HUES64 (cell line): Measurements from ENCODE around the gene VWA5B1.

Source experiments
- H3K27ac ChIP-seq: 2 replicates; pipeline ENCODE4 v1.7.0; 2013; ENCODE audit warnings: low read depth, low read length, inconsistent platforms
- H3K27me3 ChIP-seq: 2 replicates; pipeline ENCODE4 v1.6.1; 2013; ENCODE audit warnings: mild to moderate bottlenecking, low read length; ENCODE audit not compliant: insufficient read depth
- H3K36me3 ChIP-seq: 2 replicates; pipeline ENCODE4 v1.6.1; 2013; ENCODE audit warnings: mild to moderate bottlenecking, low read length; ENCODE audit not compliant: insufficient read depth
- H3K4me1 ChIP-seq: 2 replicates; pipeline ENCODE4 v1.6.1; 2013; ENCODE audit warnings: mild to moderate bottlenecking, low read length, moderate library complexity; ENCODE audit not compliant: insufficient read depth
- H3K4me3 ChIP-seq: 2 replicates; pipeline ENCODE4 v1.5.1; 2013; ENCODE audit warnings: mild to moderate bottlenecking, low read length, moderate library complexity
- H3K9ac ChIP-seq: 2 replicates; pipeline ENCODE4 v1.6.1; 2013; ENCODE audit warnings: mild to moderate bottlenecking, low read depth, low read length
- H3K9me3 ChIP-seq: 2 replicates; pipeline ENCODE4 v1.6.1; 2013; ENCODE audit warnings: low read depth, low read length; ENCODE audit not compliant: insufficient read depth
- WGBS: fragments of 150-250, 120-280 bp; methylation state at CpG from one replicate; pipeline ENCODE4 v1.1.7; 2013; ENCODE audit warnings: missing lambda C conversion rate; 5-methylcytosine and 5-hydroxymethylcytosine counted together

The VWA5B1 gene

DNA sequence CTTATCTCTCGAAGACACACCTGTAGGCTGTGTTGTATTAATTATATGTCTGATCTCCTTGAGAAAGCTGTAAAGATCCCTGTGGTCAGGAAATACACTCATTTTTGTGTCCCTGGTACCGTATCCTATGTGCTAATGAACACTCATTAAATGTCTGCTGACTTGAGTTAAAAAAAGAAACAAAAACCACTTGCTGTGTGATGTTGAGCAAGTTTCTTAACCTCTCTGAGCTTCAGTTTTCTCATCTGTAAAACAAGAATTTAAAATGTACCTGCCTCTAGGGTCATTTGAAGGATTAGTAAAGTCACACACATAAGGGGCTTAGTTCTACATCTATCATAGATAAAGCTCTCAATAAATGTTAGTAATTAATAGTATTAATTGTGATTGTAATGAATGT is 91.3 kb downstream of the VWA5B1 start:
- no peak overlapping the region for H3K4me3 ChIP-seq
- WGBS: 98% methylated on average over 2 of the region's 2 CpGs

DNA sequence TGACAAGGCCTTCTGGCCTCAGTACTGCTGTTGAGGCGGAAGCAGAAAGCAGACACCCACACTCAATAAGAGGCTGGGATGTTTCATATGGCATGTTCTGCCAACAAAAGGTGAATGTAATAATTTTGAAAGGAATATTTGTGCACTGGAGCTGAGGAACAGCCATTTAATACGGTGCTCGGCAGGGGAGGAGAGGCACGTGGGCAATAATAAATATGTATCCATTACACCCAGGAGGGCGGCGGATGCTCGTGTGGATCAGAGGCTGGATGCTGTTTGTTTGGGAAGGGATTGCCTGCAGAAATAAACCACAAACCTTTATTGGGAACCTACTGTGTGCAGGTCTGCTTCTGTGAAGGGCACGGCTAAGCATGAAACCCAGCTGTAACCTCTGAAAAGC is 92.0 kb downstream of the VWA5B1 start:
- no peaks in the 10 kb centered on the region for H3K36me3 ChIP-seq
- H3K27me3 ChIP-seq: peaks cover 16% of the 10 kb centered on the region; the same call in 1 of the 2 replicates
- WGBS: 89% methylated on average over 8 of the region's 8 CpGs
- peaks cover 11% of the 10 kb centered on the region; the same call in 1 of the 2 replicates for H3K4me1 ChIP-seq
- no peaks in the 10 kb centered on the region for H3K9me3 ChIP-seq
- no peak overlapping the region for H3K27ac ChIP-seq
- no peak overlapping the region for H3K4me3 ChIP-seq
- H3K9ac ChIP-seq: no peak overlapping the region

More for the DNA sequence above, 91.3 kb downstream of the VWA5B1 start:
- H3K36me3 ChIP-seq: no peaks in the 10 kb centered on the region
- peaks cover 11% of the 10 kb centered on the region; the same call in 1 of the 2 replicates for H3K4me1 ChIP-seq
- H3K9me3 ChIP-seq: no peaks in the 10 kb centered on the region
- H3K27ac ChIP-seq: no peak overlapping the region
- H3K9ac ChIP-seq: no peak overlapping the region
- H3K27me3 ChIP-seq: peaks cover 11% of the 10 kb centered on the region; the same call in 1 of the 2 replicates

DNA sequence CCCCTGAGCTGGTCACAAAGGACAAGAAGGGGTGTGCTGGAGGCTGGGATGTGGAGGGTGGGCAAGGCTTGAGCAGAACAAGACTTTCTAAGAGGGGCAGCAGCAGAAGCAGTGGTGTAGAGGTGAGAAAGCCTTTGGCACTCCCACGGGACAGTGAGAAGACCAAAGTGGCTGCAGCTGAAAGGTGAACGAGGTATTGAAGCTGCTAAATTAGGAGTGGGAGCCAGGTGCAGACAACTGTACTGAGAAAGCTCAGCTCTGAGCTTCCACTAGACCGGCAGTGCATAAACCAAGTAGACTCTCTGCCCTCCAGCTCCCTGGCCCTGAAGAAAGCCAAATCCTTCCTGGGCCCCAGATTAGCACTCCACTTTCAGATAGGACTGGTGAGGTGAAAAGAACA is 93.0 kb downstream of the VWA5B1 start:
- WGBS: 78% methylated on average over 3 of the region's 3 CpGs
- no peak overlapping the region for H3K27ac ChIP-seq
- peaks cover 18% of the 10 kb centered on the region; the same call in 1 of the 2 replicates for H3K27me3 ChIP-seq
- H3K4me1 ChIP-seq: peaks cover 11% of the 10 kb centered on the region; the same call in 1 of the 2 replicates
- H3K9me3 ChIP-seq: no peaks in the 10 kb centered on the region
- no peaks in the 10 kb centered on the region for H3K36me3 ChIP-seq
- no peak overlapping the region for H3K4me3 ChIP-seq
- H3K9ac ChIP-seq: no peak overlapping the region

DNA sequence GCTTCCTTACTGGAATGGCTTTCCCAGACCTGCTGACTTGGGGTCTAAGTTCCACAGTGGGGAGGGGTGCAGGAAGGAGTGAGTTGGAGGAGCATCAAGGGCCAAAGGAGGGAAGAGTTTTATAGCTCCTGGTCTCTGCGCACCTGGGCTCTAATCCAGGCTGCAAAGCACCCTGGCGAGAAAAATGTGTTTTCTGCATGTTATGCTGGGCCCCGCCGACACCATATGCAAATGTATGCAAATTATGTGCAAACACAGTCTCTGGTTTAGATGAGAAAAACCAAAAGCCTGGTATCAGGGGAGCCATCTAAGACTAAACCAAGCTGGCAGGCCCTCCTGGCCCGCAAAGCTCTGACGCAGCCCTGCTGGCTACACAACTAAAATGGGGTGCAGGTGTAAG is 95.0 kb downstream of the VWA5B1 start:
- no peak overlapping the region for H3K9ac ChIP-seq
- no peaks in the 10 kb centered on the region for H3K36me3 ChIP-seq
- no peaks in the 10 kb centered on the region for H3K9me3 ChIP-seq
- H3K4me1 ChIP-seq: peaks cover 11% of the 10 kb centered on the region; the same call in 1 of the 2 replicates
- 48% methylated on average over 6 of the region's 6 CpGs for WGBS
- no peak overlapping the region for H3K27ac ChIP-seq
- no peak overlapping the region for H3K4me3 ChIP-seq
- peaks cover 24% of the 10 kb centered on the region for H3K27me3 ChIP-seq

DNA sequence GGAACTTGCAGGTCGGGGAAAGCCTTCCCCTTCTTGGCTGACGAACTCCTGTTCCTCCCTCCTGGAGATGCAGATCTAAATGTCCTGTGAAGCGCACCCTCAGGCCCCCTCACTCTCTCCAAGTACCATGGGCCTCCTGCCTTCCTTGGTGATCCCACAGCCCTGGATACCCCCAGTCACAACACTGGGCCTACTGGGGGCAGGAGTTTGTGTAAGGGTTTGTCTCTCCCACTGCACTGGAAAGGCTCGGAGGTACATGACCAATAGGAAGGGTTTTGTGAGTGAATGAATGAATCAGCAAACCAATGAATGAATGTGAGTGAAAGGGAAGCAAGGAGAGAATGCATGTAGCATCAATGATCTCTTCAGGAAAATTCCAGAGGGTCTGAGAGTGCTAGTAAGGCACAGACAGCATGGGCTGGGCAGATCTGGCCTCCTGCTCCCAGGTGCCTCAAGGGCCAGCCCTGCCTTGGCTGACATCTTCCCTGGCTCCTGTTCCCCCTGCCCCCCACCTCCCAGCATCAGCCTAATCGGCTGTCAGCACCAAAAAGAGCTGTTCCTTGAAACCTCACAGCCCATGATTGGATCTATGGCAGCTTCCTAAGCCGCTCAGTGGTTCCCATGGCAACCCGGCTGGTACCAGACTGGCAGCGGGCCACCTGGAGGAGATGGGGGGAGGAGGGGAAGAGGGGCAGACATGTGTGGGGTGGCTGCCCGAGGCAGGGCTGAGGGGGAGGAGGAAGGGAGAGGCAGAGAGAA is 95.8 kb downstream of the VWA5B1 start:
- H3K4me3 ChIP-seq: no peak overlapping the region
- peaks cover 33% of the 10 kb centered on the region for H3K27me3 ChIP-seq
- H3K9ac ChIP-seq: no peak overlapping the region
- no peaks in the 10 kb centered on the region for H3K36me3 ChIP-seq
- H3K9me3 ChIP-seq: no peaks in the 10 kb centered on the region
- peaks cover 11% of the 10 kb centered on the region; the same call in 1 of the 2 replicates for H3K4me1 ChIP-seq
- no peak overlapping the region for H3K27ac ChIP-seq
- 70% methylated on average over 9 of the region's 9 CpGs for WGBS

DNA sequence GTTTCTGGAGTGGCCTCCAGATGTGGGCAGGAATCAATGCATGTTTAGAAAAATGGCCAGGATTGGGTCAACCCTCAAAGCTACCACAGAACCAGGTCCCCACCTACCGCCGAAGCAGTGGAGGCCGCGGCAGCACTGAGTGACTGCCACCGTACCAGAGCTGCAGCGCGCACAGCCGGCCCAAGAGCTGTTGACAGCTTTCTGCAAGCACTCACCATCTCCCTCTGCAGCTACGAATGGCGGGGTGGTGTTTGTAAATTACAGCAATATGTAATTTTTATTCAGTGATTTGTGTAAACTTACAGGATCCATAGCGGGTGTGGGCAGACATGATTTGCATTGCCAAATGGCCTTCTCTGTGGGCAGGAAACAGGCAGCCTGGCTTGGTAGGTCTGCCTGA is 98.9 kb downstream of the VWA5B1 start:
- WGBS: 90% methylated on average over 11 of the region's 11 CpGs
- H3K4me1 ChIP-seq: peaks cover 11% of the 10 kb centered on the region; the same call in 1 of the 2 replicates
- H3K9ac ChIP-seq: no peak overlapping the region
- H3K36me3 ChIP-seq: no peaks in the 10 kb centered on the region
- H3K27ac ChIP-seq: no peak overlapping the region
- H3K27me3 ChIP-seq: peaks cover 57% of the 10 kb centered on the region
- no peaks in the 10 kb centered on the region for H3K9me3 ChIP-seq
- H3K4me3 ChIP-seq: no peak overlapping the region

DNA sequence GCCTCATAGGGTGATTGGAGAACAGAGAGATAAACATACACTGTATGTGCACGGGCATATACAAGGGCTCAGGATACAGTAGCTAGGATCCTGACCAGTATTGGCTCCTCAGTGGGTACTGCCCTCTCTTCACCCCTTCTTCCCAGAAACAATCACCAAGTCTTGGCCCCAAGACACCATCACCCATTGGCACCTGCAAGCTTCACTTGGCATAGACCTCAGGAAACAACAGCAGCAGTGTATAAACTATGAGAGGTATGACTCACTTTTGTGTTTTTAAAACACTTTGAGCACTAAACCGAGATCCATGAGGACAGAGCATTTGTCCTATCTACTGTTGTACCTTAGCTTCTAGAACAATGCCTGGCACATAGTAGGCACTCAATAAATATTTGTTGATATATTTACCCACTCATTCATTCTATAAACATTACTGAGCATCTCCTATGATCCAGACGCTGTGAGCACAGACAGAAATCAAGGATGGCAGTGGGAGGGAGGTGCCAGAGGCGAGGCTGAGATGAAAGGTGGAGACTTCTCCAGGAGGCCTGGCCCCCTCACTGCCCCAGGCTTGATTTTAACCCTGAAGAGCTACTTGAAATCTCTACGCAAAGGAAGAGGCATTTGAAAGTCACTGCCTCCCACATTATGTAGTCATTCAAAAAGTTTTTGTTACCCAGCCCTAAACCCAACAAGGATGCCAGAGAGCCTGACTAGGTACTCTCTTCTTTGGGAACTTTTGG is 100.1 kb downstream of the VWA5B1 start:
- H3K9me3 ChIP-seq: no peaks in the 10 kb centered on the region; the same call in 1 of the 2 replicates
- H3K27me3 ChIP-seq: peaks cover 54% of the 10 kb centered on the region
- no peaks in the 10 kb centered on the region for H3K36me3 ChIP-seq
- 65% methylated on average over 5 of the region's 5 CpGs for WGBS
- no peak overlapping the region for H3K4me3 ChIP-seq
- peaks cover 9% of the 10 kb centered on the region; the same call in 1 of the 2 replicates for H3K4me1 ChIP-seq
- H3K9ac ChIP-seq: no peak overlapping the region
- H3K27ac ChIP-seq: no peak overlapping the region

DNA sequence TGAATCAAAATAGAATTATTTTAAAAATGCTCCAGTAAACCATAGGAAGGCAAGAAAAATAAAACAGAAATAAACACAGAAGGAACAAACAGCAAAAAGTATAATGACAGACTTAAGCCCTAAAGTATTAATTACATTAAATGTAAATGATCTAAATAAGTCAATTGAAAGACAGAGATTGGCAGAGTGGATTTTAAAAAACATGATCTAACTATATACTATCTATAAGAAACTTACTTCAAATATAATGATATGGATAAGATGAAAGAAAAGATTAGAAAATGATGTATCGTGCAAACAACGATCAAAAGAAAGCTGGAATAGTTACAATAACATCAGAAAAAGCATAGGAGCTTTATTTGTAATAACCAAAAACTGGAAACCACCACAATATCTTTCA is 104.6 kb downstream of the VWA5B1 start:
- no CpG with 5 or more reads among the region's 2 CpGs for WGBS
- Histone ChIP-seq H3K4me1 (no peaks in the 10 kb centered on the region), H3K36me3 (no peaks in the 10 kb centered on the region), H3K27ac (no peak overlapping the region), H3K9ac (no peak overlapping the region), H3K4me3 (no peak overlapping the region), H3K9me3 (no peaks in the 10 kb centered on the region; the same call in 1 of the 2 replicates), H3K27me3 (peaks cover 79% of the 10 kb centered on the region)

DNA sequence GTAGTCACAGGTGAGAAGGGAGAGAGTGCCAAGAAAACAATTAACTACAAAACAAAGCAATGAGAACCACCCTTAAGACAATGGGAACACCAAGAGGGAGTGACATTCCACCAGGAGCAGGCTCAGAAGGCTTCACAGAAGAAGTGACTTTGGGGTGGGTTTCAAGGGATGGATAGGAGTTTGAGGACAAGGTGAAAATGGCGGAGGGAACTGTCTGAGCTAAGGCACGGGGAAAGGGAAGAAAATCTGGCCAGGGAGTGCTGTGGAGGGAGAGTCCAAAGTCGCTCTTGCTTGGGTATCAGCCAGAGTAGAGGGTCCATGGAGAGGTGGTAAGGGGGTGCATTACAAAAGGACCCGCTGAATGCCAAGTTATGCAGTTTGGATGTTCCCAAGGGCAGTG is 108.1 kb downstream of the VWA5B1 start:
- peaks cover 82% of the 10 kb centered on the region for H3K27me3 ChIP-seq
- no peak overlapping the region for H3K27ac ChIP-seq
- no peak overlapping the region for H3K4me3 ChIP-seq
- H3K9me3 ChIP-seq: no peaks in the 10 kb centered on the region; the same call in 1 of the 2 replicates
- 81% methylated on average over 4 of the region's 4 CpGs for WGBS
- H3K36me3 ChIP-seq: no peaks in the 10 kb centered on the region
- H3K4me1 ChIP-seq: no peaks in the 10 kb centered on the region
- no peak overlapping the region for H3K9ac ChIP-seq

DNA sequence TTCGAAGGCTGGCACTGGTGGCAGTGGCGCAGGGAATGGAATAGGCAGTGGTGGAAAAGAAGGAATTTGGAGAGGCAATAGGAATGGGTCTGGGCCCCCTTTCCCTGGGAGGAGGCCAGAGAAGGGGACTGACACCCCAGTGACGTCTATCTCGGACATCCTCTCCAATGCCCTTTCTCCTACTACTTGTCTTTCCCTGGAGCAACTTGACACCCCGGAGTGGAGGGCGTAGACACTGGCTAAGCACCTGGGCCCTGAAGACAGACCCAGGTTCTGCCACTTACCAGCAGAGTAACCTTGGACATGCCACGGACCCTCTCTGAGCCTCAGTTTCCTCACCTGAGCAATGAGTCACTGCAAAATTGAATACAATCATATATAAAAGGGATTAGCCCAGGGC is 108.5 kb downstream of the VWA5B1 start:
- Histone ChIP-seq H3K36me3 (no peaks in the 10 kb centered on the region), H3K4me3 (no peak overlapping the region), H3K27me3 (peaks cover 82% of the 10 kb centered on the region), H3K9me3 (no peaks in the 10 kb centered on the region; the same call in 1 of the 2 replicates), H3K27ac (no peak overlapping the region), H3K9ac (no peak overlapping the region), H3K4me1 (no peaks in the 10 kb centered on the region)
- 81% methylated on average over 7 of the region's 7 CpGs for WGBS

DNA sequence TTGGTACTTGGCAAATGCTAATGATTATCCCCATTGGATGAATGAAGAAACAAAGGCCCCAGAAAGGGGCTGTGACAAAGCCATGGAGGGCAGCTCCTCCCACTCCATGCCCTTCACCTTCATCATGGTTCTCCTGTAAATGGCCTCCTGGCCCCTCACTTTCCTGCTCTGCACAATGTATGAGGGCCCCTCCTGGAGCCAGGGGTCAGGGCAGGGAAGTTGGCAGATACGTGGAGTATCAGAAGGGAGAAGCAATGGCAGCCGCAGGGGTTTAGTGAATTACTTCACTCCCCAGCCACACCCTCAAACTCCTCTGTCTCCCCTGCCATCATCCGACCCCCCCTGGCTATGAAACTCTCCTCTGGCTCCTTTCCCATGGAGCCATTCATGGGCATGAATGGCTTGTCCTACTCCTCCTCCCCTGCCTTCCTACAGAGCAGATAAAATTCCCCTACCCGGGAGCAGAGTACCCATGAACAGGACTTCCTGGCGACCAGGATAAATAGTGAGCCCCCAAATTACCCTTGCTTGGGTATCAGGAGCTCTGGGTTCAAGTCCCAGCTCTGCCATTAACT is 109.0 kb downstream of the VWA5B1 start:
- Histone ChIP-seq H3K36me3 (no peaks in the 10 kb centered on the region), H3K27ac (no peak overlapping the region), H3K27me3 (peaks cover 83% of the 10 kb centered on the region), H3K9me3 (no peaks in the 10 kb centered on the region; the same call in 1 of the 2 replicates), H3K9ac (no peak overlapping the region), H3K4me1 (no peaks in the 10 kb centered on the region), H3K4me3 (no peak overlapping the region)
- WGBS: 36% methylated on average over 4 of the region's 5 CpGs
